ENCODE data around the gene ZNF598. TPM values are rescaled to one million over a fixed set of nuclear protein-coding genes. Genes with fewer than 3 reads are reported as not detected.

The ZNF598 gene
- total RNA-seq, 1 donor from 2014 or later = 14.5 TPM

DNA sequence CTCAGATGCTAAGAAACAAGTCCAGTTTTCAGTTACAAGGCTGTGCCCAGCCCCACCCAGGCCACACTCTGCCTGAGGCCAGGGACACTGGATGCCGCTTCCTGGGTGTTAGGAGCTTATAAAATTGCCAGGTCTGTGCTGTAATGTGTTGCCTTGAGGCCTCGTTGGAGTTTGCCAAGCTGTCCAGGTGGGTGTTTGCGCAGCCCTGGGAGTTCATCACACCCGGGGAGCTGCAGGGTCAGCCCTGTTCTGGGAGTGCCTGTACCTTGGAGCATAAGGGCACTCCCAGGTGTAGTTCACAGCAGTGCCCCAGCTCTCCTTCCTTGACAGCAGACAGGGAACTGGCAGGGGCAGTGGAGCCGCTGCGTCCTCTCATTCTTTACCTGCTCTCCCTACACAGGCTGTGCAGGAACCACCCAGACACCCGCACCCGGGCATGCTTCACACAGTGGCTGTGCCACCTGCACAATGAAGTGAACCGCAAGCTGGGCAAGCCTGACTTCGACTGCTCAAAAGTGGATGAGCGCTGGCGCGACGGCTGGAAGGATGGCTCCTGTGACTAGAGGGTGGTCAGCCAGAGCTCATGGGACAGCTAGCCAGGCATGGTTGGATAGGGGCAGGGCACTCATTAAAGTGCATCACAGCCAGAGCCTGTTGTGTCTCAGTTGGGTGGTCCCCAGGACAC is 24.0 kb downstream of the ZNF598 start:
- peaks cover 21% of the 10 kb centered on the region for H3K36me3 ChIP-seq
- DNase-seq = no peak
- H3K27ac ChIP-seq (replicated peaks) = no peak overlapping the region
- intact Hi-C loops (cut with micrococcal nuclease) = no loop called here
- peak overlapping the region; percentile 88 for H3K4me3 ChIP-seq
- peaks cover 58% of the 10 kb centered on the region for H3K27me3 ChIP-seq (ENCODE audit: low read depth)
- no peaks in the 10 kb centered on the region for H3K9me3 ChIP-seq (replicated peaks)
- TF ChIP-seq, protein P1, sequence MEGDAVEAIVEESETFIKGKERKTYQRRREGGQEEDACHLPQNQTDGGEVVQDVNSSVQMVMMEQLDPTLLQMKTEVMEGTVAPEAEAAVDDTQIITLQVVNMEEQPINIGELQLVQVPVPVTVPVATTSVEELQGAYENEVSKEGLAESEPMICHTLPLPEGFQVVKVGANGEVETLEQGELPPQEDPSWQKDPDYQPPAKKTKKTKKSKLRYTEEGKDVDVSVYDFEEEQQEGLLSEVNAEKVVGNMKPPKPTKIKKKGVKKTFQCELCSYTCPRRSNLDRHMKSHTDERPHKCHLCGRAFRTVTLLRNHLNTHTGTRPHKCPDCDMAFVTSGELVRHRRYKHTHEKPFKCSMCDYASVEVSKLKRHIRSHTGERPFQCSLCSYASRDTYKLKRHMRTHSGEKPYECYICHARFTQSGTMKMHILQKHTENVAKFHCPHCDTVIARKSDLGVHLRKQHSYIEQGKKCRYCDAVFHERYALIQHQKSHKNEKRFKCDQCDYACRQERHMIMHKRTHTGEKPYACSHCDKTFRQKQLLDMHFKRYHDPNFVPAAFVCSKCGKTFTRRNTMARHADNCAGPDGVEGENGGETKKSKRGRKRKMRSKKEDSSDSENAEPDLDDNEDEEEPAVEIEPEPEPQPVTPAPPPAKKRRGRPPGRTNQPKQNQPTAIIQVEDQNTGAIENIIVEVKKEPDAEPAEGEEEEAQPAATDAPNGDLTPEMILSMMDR (IDR thresholded peaks at IDR 0.05; ENCODE audit: borderline replicate concordance) = no peak
- H3K4me1 ChIP-seq = peaks cover 43% of the 10 kb centered on the region

DNA sequence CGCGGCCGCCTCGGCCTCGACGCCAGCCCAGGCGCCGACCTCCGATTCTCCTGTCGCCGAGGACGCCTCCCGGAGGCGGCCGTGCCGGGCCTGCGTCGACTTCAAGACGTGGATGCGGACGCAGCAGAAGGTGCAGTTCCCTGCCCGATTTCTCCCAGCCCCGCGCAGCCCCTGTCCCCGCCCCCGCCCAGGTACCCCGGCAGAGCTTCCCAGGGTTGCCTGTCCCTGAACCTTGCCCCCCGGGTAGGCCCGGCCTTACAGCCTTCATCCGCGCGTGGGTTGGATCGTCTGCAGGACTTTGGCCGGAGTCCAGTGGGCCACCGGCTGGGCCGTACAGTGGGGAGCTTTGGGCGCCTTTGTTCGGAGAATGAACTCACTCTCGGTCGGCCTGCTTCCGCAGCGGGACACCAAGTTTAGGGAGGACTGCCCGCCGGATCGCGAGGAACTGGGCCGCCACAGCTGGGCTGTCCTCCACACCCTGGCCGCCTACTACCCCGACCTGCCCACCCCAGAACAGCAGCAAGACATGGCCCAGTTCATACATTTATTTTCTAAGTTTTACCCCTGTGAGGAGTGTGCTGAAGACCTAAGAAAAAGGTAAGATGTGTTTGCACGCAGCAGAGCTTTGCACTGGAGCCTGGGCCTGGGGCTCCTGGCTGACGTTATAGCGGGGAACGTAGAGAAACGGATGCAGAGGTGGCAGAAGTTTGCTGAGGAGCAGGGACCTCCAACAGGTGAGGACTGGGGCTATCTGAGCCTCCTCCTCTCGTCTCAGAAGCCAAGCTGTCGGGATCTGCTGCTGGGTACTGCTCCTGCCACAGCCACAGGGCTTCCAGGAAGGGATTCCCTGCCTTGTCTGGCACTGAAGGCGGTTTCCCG is 25.0 kb downstream of the ZNF598 start:
- H3K27me3 ChIP-seq (ENCODE audit: low read depth) = peaks cover 58% of the 10 kb centered on the region

DNA sequence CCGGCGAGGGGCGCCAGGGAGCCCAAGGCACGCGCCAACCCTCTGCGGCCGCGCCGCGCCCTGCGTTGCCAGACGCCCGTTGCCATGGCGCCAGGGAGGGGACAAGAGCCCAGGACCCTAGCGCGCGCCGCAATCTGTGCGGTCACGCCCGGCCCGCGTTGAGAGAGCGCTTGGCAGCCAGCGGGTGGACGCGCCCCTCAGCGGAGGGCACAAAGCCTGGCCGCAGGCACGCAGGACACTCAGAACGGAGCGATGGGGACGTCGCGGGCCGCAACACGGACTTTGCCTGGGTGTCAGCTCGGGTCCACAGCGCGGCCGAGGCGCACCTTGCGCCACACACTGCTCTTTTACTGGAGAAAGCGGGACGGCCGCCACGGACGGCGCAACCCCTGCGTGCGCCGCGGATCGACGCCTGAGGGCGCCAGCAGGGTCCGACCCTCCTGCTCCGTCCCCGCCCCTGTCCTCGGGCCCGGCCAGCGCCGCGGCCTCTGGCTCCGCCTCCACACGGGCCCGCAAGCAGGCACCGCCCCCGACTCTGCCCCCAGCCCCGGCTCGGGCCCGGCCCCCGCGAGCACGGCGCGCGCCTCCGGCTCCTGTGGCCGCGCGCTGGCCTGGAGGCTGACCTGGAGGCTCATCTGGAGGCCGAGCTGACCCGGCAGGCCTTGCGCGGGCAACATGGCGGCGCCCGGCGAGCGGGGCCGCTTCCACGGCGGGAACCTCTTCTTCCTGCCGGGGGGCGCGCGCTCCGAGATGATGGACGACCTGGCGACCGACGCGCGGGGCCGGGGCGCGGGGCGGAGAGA is 25.9 kb downstream of the ZNF598 start, which contains the start of gene GFER:
TSS of gene GFER (plus strand) at position 650 of the 803 bp plus-strand sequence. CDS start at position 676, 26 bp downstream.
- intact Hi-C loops (cut with micrococcal nuclease) = no loop called here

More for the DNA sequence above, 25.0 kb downstream of the ZNF598 start:
- H3K9me3 ChIP-seq (replicated peaks) = no peaks in the 10 kb centered on the region
- TF ChIP-seq, protein P1 (IDR thresholded peaks at IDR 0.05; ENCODE audit: borderline replicate concordance) = no peak
- peaks cover 21% of the 10 kb centered on the region for H3K36me3 ChIP-seq
- intact Hi-C loops (cut with micrococcal nuclease) = no loop called here
- peak overlapping the region; percentile 88 for H3K27ac ChIP-seq (replicated peaks)
- no peak for DNase-seq
- peaks cover 45% of the 10 kb centered on the region for H3K4me1 ChIP-seq
- peak overlapping the region; percentile 88 for H3K4me3 ChIP-seq

DNA sequence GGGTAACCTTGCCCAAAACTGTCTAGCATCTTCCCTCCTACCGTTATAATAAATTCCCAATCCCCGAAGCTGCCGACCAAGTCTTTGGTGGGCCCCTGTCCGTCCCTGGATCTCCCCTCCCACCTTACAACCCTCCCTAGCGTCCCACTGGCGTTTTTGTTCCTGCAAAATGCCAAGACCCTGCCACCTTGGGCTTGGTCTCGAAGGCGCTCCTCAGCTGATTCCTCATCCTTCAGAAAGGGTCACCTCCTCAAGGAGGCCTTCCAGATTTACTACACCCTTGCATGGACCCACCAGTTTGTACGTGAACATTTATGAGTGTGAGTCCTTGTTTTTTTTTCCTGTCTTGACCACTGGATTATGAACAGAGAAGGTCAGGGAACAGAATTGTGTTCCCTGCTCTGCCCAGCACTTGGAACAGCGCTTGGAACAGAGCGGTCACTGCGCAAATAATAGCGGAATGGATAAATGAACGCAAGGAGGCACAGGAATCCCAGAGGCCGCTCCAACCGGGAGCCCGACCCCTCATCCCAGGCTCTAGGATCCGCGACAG is 26.6 kb downstream of the ZNF598 start:
- no peak for DNase-seq
- H3K4me3 ChIP-seq = peak overlapping the region; percentile 88
- peak overlapping the region; percentile 88 for H3K27ac ChIP-seq (replicated peaks)
- TF ChIP-seq, protein P1 (IDR thresholded peaks at IDR 0.05; ENCODE audit: borderline replicate concordance) = no peak
- H3K9me3 ChIP-seq (replicated peaks) = no peaks in the 10 kb centered on the region
- peaks cover 59% of the 10 kb centered on the region for H3K27me3 ChIP-seq (ENCODE audit: low read depth)
- intact Hi-C loops (cut with micrococcal nuclease) = no loop called here
- peaks cover 33% of the 10 kb centered on the region for H3K36me3 ChIP-seq
- H3K4me1 ChIP-seq = peaks cover 50% of the 10 kb centered on the region

More for the DNA sequence above, 25.9 kb downstream of the ZNF598 start, which contains the start of gene GFER:
- Histone ChIP-seq H3K4me1 (peaks cover 49% of the 10 kb centered on the region), H3K4me3 (peak within 1 kb of the TSS; percentile 88), H3K27ac (replicated peaks) (peak within 1 kb of the TSS; percentile 88), H3K36me3 (peaks cover 26% of the 10 kb centered on the region), H3K27me3 (ENCODE audit: low read depth) (peaks cover 58% of the 10 kb centered on the region), H3K9me3 (replicated peaks) (no peaks in the 10 kb centered on the region)
- peak; percentile 92 for DNase-seq
- TF ChIP-seq, protein P1 (IDR thresholded peaks at IDR 0.05; ENCODE audit: borderline replicate concordance) = peak; percentile 60

Measured in left ventricle myocardium inferior (tissue), 1 donor.